ENCODE measurements around the gene ENTPD8. TPM values are rescaled to one million over a fixed set of nuclear protein-coding genes. Genes with fewer than 3 reads are reported as not detected.
A peak's percentile ranks its signal among the peaks of the same experiment; 100 is the strongest.

The ENTPD8 gene
- total and polyA plus RNA-seq, 2 of the 13 experiments (the other 11 are each of a cell fraction or from before 2014, with no cell fraction given) = 0.26 to 0.44 TPM

DNA sequence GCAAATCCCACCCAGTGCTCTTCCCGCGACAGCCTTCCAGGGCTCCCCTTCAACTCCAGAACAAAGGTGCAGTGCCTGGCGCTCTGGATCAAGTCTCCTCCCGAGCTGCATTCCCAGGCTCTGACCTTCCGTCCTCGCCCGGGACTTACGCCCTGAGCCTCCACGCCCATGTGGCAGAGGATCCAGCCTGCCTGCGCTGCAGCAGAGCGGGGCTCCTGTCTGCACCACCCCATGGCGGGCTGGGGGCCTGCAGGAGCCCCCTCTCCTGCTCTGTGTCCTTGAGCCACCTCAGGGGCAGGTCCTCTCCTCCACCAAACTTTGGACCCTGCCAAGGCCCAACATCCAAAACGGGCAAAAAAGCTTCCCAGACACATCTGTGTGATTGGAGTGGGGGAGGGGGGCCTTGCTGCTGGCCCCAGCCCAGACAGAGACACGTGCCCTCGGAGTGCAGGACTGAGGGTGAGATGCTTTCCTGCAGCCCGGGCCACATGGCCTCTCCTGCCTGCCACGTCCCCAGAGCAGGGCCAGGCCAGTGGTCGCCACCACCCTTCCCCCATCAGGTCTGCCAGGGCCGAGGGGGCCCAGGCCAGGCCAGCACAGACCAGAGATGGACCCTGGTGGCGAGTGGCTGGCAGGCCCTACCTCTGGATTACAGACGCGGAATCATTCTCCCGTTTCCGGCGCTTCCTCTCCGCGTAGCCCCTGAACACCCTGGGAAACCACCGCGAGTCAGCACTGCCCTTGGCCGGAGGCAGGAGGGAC is 13.6 kb upstream of the ENTPD8 start (continued):
- TF ChIP-seq, protein P1, sequence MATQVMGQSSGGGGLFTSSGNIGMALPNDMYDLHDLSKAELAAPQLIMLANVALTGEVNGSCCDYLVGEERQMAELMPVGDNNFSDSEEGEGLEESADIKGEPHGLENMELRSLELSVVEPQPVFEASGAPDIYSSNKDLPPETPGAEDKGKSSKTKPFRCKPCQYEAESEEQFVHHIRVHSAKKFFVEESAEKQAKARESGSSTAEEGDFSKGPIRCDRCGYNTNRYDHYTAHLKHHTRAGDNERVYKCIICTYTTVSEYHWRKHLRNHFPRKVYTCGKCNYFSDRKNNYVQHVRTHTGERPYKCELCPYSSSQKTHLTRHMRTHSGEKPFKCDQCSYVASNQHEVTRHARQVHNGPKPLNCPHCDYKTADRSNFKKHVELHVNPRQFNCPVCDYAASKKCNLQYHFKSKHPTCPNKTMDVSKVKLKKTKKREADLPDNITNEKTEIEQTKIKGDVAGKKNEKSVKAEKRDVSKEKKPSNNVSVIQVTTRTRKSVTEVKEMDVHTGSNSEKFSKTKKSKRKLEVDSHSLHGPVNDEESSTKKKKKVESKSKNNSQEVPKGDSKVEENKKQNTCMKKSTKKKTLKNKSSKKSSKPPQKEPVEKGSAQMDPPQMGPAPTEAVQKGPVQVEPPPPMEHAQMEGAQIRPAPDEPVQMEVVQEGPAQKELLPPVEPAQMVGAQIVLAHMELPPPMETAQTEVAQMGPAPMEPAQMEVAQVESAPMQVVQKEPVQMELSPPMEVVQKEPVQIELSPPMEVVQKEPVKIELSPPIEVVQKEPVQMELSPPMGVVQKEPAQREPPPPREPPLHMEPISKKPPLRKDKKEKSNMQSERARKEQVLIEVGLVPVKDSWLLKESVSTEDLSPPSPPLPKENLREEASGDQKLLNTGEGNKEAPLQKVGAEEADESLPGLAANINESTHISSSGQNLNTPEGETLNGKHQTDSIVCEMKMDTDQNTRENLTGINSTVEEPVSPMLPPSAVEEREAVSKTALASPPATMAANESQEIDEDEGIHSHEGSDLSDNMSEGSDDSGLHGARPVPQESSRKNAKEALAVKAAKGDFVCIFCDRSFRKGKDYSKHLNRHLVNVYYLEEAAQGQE (IDR thresholded peaks at IDR 0.05; ENCODE audit: borderline replicate concordance in 1 of 2, low read depth in 1 of 2, low read length in 2 of 2) = peak in 1 of 2 experiments; percentile 38; a peak in 1 of 4 replicates
- TF ChIP-seq YEATS2 (CRISPR knock-in tag; IDR thresholded peaks at IDR 0.05; ENCODE audit: borderline replicate concordance) = peak; percentile 57; the same call in 1 of the 2 replicates
- peak; percentile 74 for TF ChIP-seq JUND (CRISPR knock-in tag; IDR thresholded peaks at IDR 0.05)
- 0 out of 2 replicates have a peak, but pooled peaks have one; percentile 13 for TF ChIP-seq SIX4 (CRISPR knock-in tag; IDR thresholded peaks at IDR 0.05)
- TF ChIP-seq, protein P2, sequence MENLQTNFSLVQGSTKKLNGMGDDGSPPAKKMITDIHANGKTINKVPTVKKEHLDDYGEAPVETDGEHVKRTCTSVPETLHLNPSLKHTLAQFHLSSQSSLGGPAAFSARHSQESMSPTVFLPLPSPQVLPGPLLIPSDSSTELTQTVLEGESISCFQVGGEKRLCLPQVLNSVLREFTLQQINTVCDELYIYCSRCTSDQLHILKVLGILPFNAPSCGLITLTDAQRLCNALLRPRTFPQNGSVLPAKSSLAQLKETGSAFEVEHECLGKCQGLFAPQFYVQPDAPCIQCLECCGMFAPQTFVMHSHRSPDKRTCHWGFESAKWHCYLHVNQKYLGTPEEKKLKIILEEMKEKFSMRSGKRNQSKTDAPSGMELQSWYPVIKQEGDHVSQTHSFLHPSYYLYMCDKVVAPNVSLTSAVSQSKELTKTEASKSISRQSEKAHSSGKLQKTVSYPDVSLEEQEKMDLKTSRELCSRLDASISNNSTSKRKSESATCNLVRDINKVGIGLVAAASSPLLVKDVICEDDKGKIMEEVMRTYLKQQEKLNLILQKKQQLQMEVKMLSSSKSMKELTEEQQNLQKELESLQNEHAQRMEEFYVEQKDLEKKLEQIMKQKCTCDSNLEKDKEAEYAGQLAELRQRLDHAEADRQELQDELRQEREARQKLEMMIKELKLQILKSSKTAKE (CRISPR knock-in tag; IDR thresholded peaks at IDR 0.05; ENCODE audit: borderline replicate concordance) = peak; percentile 90
- TF ChIP-seq, protein P3, sequence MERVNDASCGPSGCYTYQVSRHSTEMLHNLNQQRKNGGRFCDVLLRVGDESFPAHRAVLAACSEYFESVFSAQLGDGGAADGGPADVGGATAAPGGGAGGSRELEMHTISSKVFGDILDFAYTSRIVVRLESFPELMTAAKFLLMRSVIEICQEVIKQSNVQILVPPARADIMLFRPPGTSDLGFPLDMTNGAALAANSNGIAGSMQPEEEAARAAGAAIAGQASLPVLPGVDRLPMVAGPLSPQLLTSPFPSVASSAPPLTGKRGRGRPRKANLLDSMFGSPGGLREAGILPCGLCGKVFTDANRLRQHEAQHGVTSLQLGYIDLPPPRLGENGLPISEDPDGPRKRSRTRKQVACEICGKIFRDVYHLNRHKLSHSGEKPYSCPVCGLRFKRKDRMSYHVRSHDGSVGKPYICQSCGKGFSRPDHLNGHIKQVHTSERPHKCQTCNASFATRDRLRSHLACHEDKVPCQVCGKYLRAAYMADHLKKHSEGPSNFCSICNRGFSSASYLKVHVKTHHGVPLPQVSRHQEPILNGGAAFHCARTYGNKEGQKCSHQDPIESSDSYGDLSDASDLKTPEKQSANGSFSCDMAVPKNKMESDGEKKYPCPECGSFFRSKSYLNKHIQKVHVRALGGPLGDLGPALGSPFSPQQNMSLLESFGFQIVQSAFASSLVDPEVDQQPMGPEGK (CRISPR knock-in tag; IDR thresholded peaks at IDR 0.05) = peak; percentile 98; the same call in 1 of the 2 replicates
- peak; percentile 96 for TF ChIP-seq KDM5B (CRISPR knock-in tag; IDR thresholded peaks at IDR 0.05; ENCODE audit: borderline replicate concordance)
- peak; percentile 90 for TF ChIP-seq ZNF350 (CRISPR knock-in tag; IDR thresholded peaks at IDR 0.05; ENCODE audit: borderline replicate concordance, low read depth)
- TF ChIP-seq, protein P4, sequence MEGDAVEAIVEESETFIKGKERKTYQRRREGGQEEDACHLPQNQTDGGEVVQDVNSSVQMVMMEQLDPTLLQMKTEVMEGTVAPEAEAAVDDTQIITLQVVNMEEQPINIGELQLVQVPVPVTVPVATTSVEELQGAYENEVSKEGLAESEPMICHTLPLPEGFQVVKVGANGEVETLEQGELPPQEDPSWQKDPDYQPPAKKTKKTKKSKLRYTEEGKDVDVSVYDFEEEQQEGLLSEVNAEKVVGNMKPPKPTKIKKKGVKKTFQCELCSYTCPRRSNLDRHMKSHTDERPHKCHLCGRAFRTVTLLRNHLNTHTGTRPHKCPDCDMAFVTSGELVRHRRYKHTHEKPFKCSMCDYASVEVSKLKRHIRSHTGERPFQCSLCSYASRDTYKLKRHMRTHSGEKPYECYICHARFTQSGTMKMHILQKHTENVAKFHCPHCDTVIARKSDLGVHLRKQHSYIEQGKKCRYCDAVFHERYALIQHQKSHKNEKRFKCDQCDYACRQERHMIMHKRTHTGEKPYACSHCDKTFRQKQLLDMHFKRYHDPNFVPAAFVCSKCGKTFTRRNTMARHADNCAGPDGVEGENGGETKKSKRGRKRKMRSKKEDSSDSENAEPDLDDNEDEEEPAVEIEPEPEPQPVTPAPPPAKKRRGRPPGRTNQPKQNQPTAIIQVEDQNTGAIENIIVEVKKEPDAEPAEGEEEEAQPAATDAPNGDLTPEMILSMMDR (CRISPR knock-in tag; IDR thresholded peaks at IDR 0.05) = peak; percentile 41
- TF ChIP-seq, protein P5, sequence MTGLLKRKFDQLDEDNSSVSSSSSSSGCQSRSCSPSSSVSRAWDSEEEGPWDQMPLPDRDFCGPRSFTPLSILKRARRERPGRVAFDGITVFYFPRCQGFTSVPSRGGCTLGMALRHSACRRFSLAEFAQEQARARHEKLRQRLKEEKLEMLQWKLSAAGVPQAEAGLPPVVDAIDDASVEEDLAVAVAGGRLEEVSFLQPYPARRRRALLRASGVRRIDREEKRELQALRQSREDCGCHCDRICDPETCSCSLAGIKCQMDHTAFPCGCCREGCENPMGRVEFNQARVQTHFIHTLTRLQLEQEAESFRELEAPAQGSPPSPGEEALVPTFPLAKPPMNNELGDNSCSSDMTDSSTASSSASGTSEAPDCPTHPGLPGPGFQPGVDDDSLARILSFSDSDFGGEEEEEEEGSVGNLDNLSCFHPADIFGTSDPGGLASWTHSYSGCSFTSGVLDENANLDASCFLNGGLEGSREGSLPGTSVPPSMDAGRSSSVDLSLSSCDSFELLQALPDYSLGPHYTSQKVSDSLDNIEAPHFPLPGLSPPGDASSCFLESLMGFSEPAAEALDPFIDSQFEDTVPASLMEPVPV (CRISPR knock-in tag; IDR thresholded peaks at IDR 0.05) = peak; percentile 83; the same call in 1 of the 2 replicates
- 0 out of 2 replicates have a peak, but pooled peaks have one; percentile 81 for TF ChIP-seq ZNF468 (CRISPR knock-in tag; IDR thresholded peaks at IDR 0.05)
- TF ChIP-seq, protein P6, sequence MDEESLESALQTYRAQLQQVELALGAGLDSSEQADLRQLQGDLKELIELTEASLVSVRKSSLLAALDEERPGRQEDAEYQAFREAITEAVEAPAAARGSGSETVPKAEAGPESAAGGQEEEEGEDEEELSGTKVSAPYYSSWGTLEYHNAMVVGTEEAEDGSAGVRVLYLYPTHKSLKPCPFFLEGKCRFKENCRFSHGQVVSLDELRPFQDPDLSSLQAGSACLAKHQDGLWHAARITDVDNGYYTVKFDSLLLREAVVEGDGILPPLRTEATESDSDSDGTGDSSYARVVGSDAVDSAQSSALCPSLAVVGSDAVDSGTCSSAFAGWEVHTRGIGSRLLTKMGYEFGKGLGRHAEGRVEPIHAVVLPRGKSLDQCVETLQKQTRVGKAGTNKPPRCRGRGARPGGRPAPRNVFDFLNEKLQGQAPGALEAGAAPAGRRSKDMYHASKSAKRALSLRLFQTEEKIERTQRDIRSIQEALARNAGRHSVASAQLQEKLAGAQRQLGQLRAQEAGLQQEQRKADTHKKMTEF (CRISPR knock-in tag; IDR thresholded peaks at IDR 0.05) = peak; percentile 97
- TF ChIP-seq HMGA1 (CRISPR knock-in tag; conservative IDR thresholded peaks at IDR 0.05) = no peak
- no peak for TF ChIP-seq U2AF2 (IDR thresholded peaks at IDR 0.05; ENCODE audit: low read depth, low read length)
